ENCODE data around the gene ESF1.

Gene ESF1

DNA sequence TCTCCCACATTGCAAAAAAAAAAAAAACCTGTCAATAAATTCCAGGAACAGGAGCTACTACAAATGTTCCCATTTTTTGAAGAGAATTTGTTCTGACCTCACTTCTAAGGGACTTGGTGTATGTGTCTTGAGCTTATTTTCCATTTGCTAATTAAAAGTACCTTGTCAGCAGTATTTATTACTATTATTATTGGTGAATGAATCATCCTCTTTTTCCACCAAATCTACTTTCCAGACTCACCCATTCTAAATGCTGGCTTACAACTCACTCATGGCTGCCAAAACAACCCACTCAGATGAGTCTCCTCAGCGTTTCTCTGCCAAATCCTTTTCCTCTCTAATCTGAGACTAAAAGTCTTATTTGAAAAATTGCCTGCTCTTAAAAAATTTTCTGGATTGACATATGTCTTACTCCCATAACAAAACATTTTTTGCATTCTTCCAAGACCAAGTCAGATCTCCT is 112.8 kb downstream of the ESF1 start:
- DNase-seq, result no peak

DNA sequence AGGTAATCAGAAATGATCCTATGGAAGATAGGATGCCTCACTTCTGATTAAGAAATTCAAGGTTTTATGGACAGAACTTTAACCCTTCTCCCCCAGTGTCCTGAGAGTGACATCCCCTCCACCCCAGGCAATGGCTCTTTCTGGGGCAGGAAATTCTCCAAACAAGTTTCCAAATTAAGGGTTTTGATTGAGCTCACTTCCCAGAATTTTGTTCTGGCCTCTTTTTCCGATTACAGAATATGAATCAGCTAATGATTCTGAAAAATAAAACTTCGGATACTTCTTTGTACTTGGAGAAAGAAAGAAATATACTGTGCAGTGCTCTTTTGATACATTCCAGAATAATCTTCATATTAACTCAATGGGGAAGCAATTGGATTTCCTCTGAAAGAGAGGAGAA is 113.2 kb downstream of the ESF1 start:
- no peak for DNase-seq

DNA sequence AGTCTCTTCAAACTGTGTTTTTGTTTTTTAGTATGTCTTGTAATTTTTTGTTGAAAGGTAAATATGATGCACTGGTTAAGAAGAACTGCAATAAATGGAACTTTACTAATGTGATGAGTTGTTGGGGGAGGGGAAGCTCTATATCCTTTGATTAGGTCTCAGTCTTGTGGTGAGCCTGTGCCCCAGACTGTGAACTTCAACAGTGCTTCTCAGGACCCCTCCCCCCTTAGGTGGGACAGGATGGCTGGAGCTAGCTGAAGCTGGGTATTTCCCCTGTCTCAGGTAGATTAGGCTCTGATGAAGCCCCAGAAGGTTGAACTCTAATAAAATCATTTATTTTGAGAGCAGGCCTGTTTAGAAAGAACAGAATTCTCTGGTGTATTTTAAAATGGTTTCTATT is 114.6 kb downstream of the ESF1 start:
- no peak for DNase-seq

DNA sequence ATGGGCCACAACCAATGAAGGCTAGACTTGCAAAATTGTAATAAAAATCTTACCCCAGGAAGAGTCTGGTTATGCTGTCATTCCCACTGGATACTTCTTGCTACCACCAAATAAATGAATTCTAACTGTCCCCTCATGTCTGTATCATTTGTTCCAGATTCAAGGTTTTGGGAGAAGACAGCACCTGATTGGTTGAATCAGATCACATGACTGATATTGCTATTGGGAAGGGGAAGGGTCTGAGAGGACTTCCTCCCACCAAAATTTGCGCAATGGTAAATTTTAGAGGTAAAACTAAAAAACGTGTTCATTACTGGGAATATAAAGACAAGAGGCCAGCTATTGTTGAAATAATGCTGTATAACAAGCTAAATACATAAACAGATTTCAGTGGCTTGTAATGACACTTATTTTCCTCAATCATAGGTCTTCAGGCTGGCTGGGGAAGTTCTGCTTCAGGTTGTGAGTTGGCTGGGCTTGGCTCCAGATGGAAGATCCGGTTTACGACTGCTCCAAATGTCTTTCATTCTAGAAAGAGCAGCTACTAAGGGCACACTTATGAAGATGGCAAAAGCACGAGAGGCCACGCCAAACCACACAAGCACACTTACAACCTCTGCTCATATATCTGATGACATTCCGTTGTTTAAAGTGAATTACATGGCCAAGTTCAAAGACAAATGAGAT is 118.9 kb downstream of the ESF1 start:
- DNase-seq, result no peak

Measured in CD4-positive, alpha-beta T cell treated with Interleukin-21 for 1 hour (primary cell).